Endothelial cell of umbilical vein (primary cell): Measurements from ENCODE around the gene SOX10. TPM values are rescaled to one million over a fixed set of nuclear protein-coding genes. Genes with fewer than 3 reads are reported as not detected.

ENCODE experiments used
- BruUV-seq: library from RNA; stranded (reverse); fragments of 400-500 nt; replicated peaks from 2 replicates; lab custom pipeline; 2021; lab: Mats Ljungman, UMichigan
- CTCF ChIA-PET: fragments of 300-600, 350-600 bp; sonication (Branson Sonifier 250); formaldehyde crosslinking; loops from one replicate; lab custom pipeline; 2021; ENCODE audit warnings: antibody characterized with exemption, inconsistent platforms; lab: Charles Lee
- POLR2A ChIA-PET: fragments of 300-600, 350-600 bp; sonication (Branson Sonifier 250); formaldehyde crosslinking; loops from one replicate; lab custom pipeline; 2021; ENCODE audit warnings: antibody characterized with exemption, inconsistent platforms; lab: Charles Lee
- DNase-seq: peaks from one replicate; pipeline ENCODE4 v3.0.0-alpha.2; 2011; ENCODE audit warnings: low read depth, low spot score
- FAIRE-seq: peaks from 2 replicates; lab custom pipeline; 2011; peaks lifted over from hg19 to GRCh38; lab: Jason Lieb, UNC
- H2AFZ ChIP-seq: 2 replicates; pipeline ENCODE4 v1.6.0; 2012; ENCODE audit warnings: low read depth, low read length, control low read depth, inconsistent platforms
- H3K27ac ChIP-seq: 2 replicates; pipeline ENCODE4 v1.5.1; 2011; ENCODE audit warnings: low read depth, mild to moderate bottlenecking, control low read depth, low read length, moderate library complexity; ENCODE audit not compliant: insufficient read depth
- H3K27me3 ChIP-seq, 2 experiments: 2 replicates each; pipeline versions ENCODE4 v1.6.0 to v1.6.1; 2011; ENCODE audit warnings: low read length in 2 of 2, mixed read lengths in 1 of 2; ENCODE audit not compliant: control insufficient read depth in 2 of 2, insufficient read depth in 2 of 2
- H3K36me3 ChIP-seq, 2 experiments: 2 replicates in 1 of 2; 3 replicates in 1 of 2; pipeline ENCODE4 v1.5.1; 2011; ENCODE audit warnings: low read length in 2 of 2, mild to moderate bottlenecking in 1 of 2, moderate library complexity in 1 of 2; ENCODE audit not compliant: control insufficient read depth in 2 of 2, insufficient read depth in 2 of 2; ENCODE audit errors: extremely low read depth in 1 of 2
- H3K4me1 ChIP-seq: 3 replicates; pipeline ENCODE4 v1.5.1; 2011; ENCODE audit warnings: mild to moderate bottlenecking, low read length; ENCODE audit not compliant: control insufficient read depth, insufficient read depth; ENCODE audit errors: extremely low read depth
- H3K4me2 ChIP-seq: 2 replicates; pipeline ENCODE4 v1.6.1; 2011; ENCODE audit warnings: low read length, control low read depth, mixed read lengths; ENCODE audit not compliant: insufficient read depth
- H3K4me3 ChIP-seq, 3 experiments: fragments of 200-600 bp in 1 of 3; sonication (generic), shearing (Covaris generic) in 1 of 3; replicated peaks in 1 of 3; 2 replicates each; pipeline ENCODE4 v1.5.1; 2011 to 2016; ENCODE audit warnings: control low read depth in 3 of 3, low read length in 3 of 3, mild to moderate bottlenecking in 2 of 3, inconsistent platforms in 1 of 3, low read depth in 1 of 3, moderate library complexity in 1 of 3; ENCODE audit not compliant: insufficient read depth in 1 of 3
- H3K79me2 ChIP-seq: 2 replicates; pipeline ENCODE4 v1.6.0; 2012; ENCODE audit warnings: low read length, inconsistent platforms; ENCODE audit not compliant: control insufficient read depth, insufficient read depth
- H3K9ac ChIP-seq: replicated peaks from 2 replicates; pipeline ENCODE3; 2011; ENCODE audit warnings: low read length, control low read depth; ENCODE audit not compliant: insufficient read depth; ENCODE audit errors: extremely low read depth
- H3K9me1 ChIP-seq: replicated peaks from 3 replicates; pipeline ENCODE4 v1.6.0; 2011; ENCODE audit warnings: mild to moderate bottlenecking, low read length; ENCODE audit not compliant: control insufficient read depth, insufficient read depth; ENCODE audit errors: extremely low read depth
- H3K9me3 ChIP-seq: replicated peaks from 2 replicates; pipeline ENCODE4 v1.5.1; 2012; ENCODE audit warnings: low read length, inconsistent platforms; ENCODE audit not compliant: control insufficient read depth, insufficient read depth
- H4K20me1 ChIP-seq: replicated peaks from 2 replicates; pipeline ENCODE3; 2011; ENCODE audit warnings: mild to moderate bottlenecking, low read length; ENCODE audit not compliant: control insufficient read depth, insufficient read depth; ENCODE audit errors: extremely low read depth
- CTCF ChIP-seq, 2 donors: IDR thresholded peaks; 1 replicate in 1 of 2; 2 replicates in 1 of 2; pipeline ENCODE4 v1.5.1; 2011; ENCODE audit warnings: low read length in 2 of 2, mild to moderate bottlenecking in 2 of 2, moderate library complexity in 2 of 2, control low read depth in 1 of 2, inconsistent platforms in 1 of 2, low read depth in 1 of 2; ENCODE audit not compliant: insufficient read depth in 1 of 2; ENCODE audit errors: extremely low read depth in 1 of 2
- EZH2 ChIP-seq: IDR thresholded peaks from 2 replicates; pipeline ENCODE4 v1.6.1; 2012; ENCODE audit warnings: borderline replicate concordance, low read depth, mild to moderate bottlenecking, moderate library complexity, low read length, inconsistent platforms; ENCODE audit not compliant: severe bottlenecking
- FOS ChIP-seq: IDR thresholded peaks from 2 replicates; pipeline ENCODE4 v1.6.1; 2011; ENCODE audit warnings: mild to moderate bottlenecking, low read length, moderate library complexity, borderline replicate concordance; ENCODE audit not compliant: insufficient read depth
- GATA2 ChIP-seq: IDR thresholded peaks from 2 replicates; pipeline ENCODE4 v1.7.0; 2011; ENCODE audit warnings: low read depth, mild to moderate bottlenecking, moderate library complexity, mixed read lengths, low read length; ENCODE audit not compliant: insufficient read length, insufficient read depth
- JUN ChIP-seq: IDR thresholded peaks from 2 replicates; pipeline ENCODE4 v1.6.1; 2011; ENCODE audit warnings: borderline replicate concordance, low read depth; ENCODE audit not compliant: insufficient read length, insufficient read depth
- MAX ChIP-seq: IDR thresholded peaks from 2 replicates; pipeline ENCODE4 v1.6.1; 2011; ENCODE audit not compliant: insufficient read depth, insufficient read length
- MYC ChIP-seq: IDR thresholded peaks from one replicate; pipeline ENCODE4 v1.6.1; 2011; ENCODE audit warnings: mild to moderate bottlenecking, low read depth, low read length
- POLR2AphosphoS5 ChIP-seq: IDR thresholded peaks from 2 replicates; pipeline ENCODE4 v1.6.1; 2012; ENCODE audit warnings: low read depth, mild to moderate bottlenecking, control low read depth, low read length, moderate library complexity; ENCODE audit not compliant: insufficient read depth
- dilution Hi-C: fragments of 300-500 bp; cut with MboI; formaldehyde crosslinking; loops from one replicate; pipeline ENCODE4 v1.15.0; 2019; ENCODE audit warnings: low sequenced_read_pairs; ENCODE audit not compliant: extremely low pct_ligation_motif_present
- intact Hi-C: fragments of 100-400 bp; cut with micrococcal nuclease; formaldehyde crosslinking; loops from one replicate; pipeline ENCODE4 v1.10.0; 2022
- polyA plus RNA-seq, 4 experiments: library from polyadenylated mRNA; depleted of rRNA in 3 of 4; stranded (reverse) in 3 of 4; unstranded in 1 of 4; fragments of >200 nt; gene quantifications; 2 replicates each; pipeline versions ENCODE4 v1.2.1 to v1.2.3, GENCODE V29; 2011 to 2012; ENCODE audit warnings: missing spikeins in 1 of 4
- total RNA-seq: library from RNA; stranded (reverse); gene quantifications from 2 replicates; pipeline ENCODE4 v1.2.3, GENCODE V29; 2021

The SOX10 gene
- total and polyA plus RNA-seq, 2 donors (not counting 3 experiments of a cell fraction or from before 2014, with no cell fraction given) = not detected

GRCh38 chr22:38029370-38029769 is 45.0 kb upstream of the SOX10 start:
- FAIRE-seq (no peak), DNase-seq (no peak)
- Histone ChIP-seq H3K4me2 (no peak overlapping the region), H3K9ac (no peak overlapping the region), H4K20me1 (no peaks in the 10 kb centered on the region), H3K9me1 (no peaks in the 10 kb centered on the region), H3K9me3 (no peaks in the 10 kb centered on the region), H3K27me3 (peaks cover 0 to 5% of the 10 kb centered on the region in 2 experiments), H3K36me3 (no peaks in the 10 kb centered on the region), H3K27ac (no peak overlapping the region), H3K4me1 (peaks cover 8% of the 10 kb centered on the region), H3K79me2 (no peaks in the 10 kb centered on the region), H2AFZ (no peak overlapping the region), H3K4me3 (no peak overlapping the region)
- no peak for TF ChIP-seq MYC
- TF ChIP-seq EZH2 = no peak
- dilution Hi-C loops = no loop called here
- BruUV-seq = no TSS peak
- intact Hi-C loops = no loop called here
- CTCF ChIA-PET = interaction anchor here (0.6 kb wide), 1 partner anchor 23 kb away, joined by 3 read pairs; no protein-coding TSS in a partner anchor
- POLR2A ChIA-PET = no interaction called here

- DNase-seq (no peak), FAIRE-seq (no peak)
- TF ChIP-seq GATA2 (no peak), MYC (no peak), POLR2AphosphoS5 (no peak), JUN (no peak), CTCF (IDR thresholded peaks at IDR 0.05; ENCODE audit: extremely low read depth in 1 of 2, insufficient read depth in 1 of 2, low read depth in 1 of 2, low read length in 2 of 2) (no peak), MAX (no peak), FOS (no peak)
- Histone ChIP-seq H4K20me1 (no peaks in the 10 kb centered on the region), H3K4me2 (no peak overlapping the region), H3K4me3 (no peak overlapping the region), H3K79me2 (no peaks in the 10 kb centered on the region), H3K9me3 (no peaks in the 10 kb centered on the region), H3K27me3 (peaks cover 0 to 5% of the 10 kb centered on the region in 2 experiments), H3K27ac (no peak overlapping the region), H3K9ac (no peak overlapping the region), H2AFZ (no peak overlapping the region), H3K4me1 (no peaks in the 10 kb centered on the region), H3K36me3 (no peaks in the 10 kb centered on the region), H3K9me1 (no peaks in the 10 kb centered on the region)
- POLR2A ChIA-PET = no interaction called here
- CTCF ChIA-PET = interaction anchor here (1.5 kb wide), 1 partner anchor 24 kb away, joined by 6 read pairs; no protein-coding TSS in a partner anchor
- intact Hi-C loops = no loop called here
- dilution Hi-C loops = no loop called here
- no TSS peak for BruUV-seq
Observed at GRCh38 chr22:38028344-38029130, 44.2 kb upstream of the SOX10 start.
